H1 (cell line): ENCODE measurements around the gene FCF1. TPM values are rescaled to one million over a fixed set of nuclear protein-coding genes. Genes with fewer than 3 reads are reported as not detected.

Experiments
- BACH1 ChIP-seq: IDR thresholded peaks from 2 replicates; pipeline ENCODE4 v1.6.1; 2012; ENCODE audit warnings: low read length, improper control_type of control experiment
- CHD1 ChIP-seq: IDR thresholded peaks from 2 replicates; pipeline ENCODE4 v1.6.1; 2012; ENCODE audit warnings: low read depth, low read length, improper control_type of control experiment
- CTBP2 ChIP-seq: IDR thresholded peaks from 2 replicates; pipeline ENCODE4 v1.7.0; 2011; ENCODE audit warnings: borderline replicate concordance, mild to moderate bottlenecking, moderate library complexity, mixed read lengths, low read length; ENCODE audit not compliant: insufficient read depth, insufficient read length
- NANOG ChIP-seq: IDR thresholded peaks from 2 replicates; pipeline ENCODE4 v1.6.1; 2011; ENCODE audit warnings: low read length, low read depth, mild to moderate bottlenecking, inconsistent platforms; ENCODE audit not compliant: insufficient read depth, poor library complexity, severe bottlenecking
- NRF1 ChIP-seq: IDR thresholded peaks from 2 replicates; pipeline ENCODE4 v1.6.1; 2011; ENCODE audit warnings: mild to moderate bottlenecking, low read depth, low read length, improper control_type of control experiment
- USF2 ChIP-seq: IDR thresholded peaks from 2 replicates; pipeline ENCODE4 v1.6.1; 2011; ENCODE audit warnings: low read length, improper control_type of control experiment
- polyA plus RNA-seq, 7 experiments: library from polyadenylated mRNA; depleted of rRNA in 3 of 7; stranded (reverse) in 5 of 7; unstranded in 2 of 7; fragments of >200 nt in 5 of 7; fragments of 200-250 nt in 2 of 7; gene quantifications; 1 replicate in 5 of 7; 2 replicates in 1 of 7; 4 replicates in 1 of 7; pipeline versions ENCODE4 v1.2.1 to v1.2.3, GENCODE V29; 2011 to 2013; ENCODE audit warnings: missing spikeins in 2 of 7, mixed read lengths in 2 of 7
- total RNA-seq: library from RNA; stranded (reverse); fragmentation: NEBNext Ultra II Directional; extraction: Animal tissue kit (Norgen Biotek cat#: 25700); gene quantifications from 2 replicates; pipeline ENCODE4 v1.2.1, GENCODE V29; 2021
- TF ChIP-seq, protein P1 (sequence below): IDR thresholded peaks from 2 replicates; pipeline ENCODE4 v1.6.1; 2012; ENCODE audit warnings: inconsistent platforms

Gene FCF1
- total and polyA plus RNA-seq, 2 of the 8 experiments (the other 6 are each of a cell fraction or from before 2014, with no cell fraction given), result 48.1 to 84.3 TPM

DNA sequence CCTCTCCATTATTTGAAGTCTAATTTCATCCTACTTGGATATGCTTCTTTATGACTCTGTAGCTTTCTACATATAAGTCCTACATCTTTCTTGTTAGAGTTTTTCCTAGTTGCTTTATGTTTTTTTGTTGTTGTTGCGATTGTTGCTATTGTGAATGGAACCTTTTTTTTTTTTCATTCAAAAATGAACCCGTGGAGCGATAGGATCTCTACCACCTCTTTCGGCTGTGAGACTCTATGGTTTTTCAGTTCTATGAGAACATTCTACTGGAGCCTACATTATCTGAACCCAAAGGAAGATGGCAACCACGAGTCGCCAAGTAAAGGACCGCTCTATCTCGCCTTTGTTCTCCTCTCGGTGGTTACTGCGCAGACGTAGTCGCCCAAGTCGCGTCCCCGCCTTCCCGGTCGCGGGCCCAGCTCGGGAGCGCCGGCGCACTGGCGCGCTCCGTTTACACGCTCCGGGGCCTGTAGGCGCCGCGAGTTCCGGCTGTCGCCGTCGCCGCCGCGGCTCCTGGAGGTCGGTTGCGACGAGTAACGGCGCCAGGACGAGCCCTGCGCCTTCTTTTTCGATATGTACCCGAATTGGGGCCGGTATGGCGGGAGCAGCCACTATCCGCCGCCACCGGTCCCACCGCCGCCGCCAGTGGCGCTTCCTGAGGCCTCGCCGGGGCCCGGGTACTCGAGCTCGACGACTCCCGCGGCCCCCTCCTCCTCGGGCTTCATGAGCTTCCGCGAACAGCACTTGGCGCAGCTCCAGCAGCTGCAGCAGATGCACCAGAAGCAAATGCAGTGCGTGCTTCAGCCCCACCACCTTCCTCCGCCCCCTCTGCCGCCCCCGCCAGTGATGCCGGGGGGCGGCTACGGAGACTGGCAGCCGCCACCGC is 50.2 kb downstream of the FCF1 start, which contains the start of gene YLPM1 (continued):
- no peak for TF ChIP-seq USF2
- TF ChIP-seq CHD1, result no peak
- no peak for TF ChIP-seq NANOG
- TF ChIP-seq, protein P1, sequence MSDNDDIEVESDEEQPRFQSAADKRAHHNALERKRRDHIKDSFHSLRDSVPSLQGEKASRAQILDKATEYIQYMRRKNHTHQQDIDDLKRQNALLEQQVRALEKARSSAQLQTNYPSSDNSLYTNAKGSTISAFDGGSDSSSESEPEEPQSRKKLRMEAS, result 0 out of 2 replicates have a peak, but pooled peaks have one; percentile 39
- no peak for TF ChIP-seq CTBP2
- no peak for TF ChIP-seq BACH1
- TF ChIP-seq NRF1, result peak; percentile 37; the same call in 1 of the 2 replicates
